GM23338 (cell line): ENCODE results near the gene SPATS2. TPM values are rescaled to one million over a fixed set of nuclear protein-coding genes. Genes with fewer than 3 reads are reported as not detected.

Experiments used
- ATAC-seq: fragments of 200-7000 bp; cut with Tn5 transposase; 3 replicates; pipeline ENCODE4 v1.9.1; 2020
- DNase-seq: peaks from one replicate; pipeline ENCODE4 v3.0.0-alpha.2; 2015; ENCODE audit warnings: low spot score
- H2AFZ ChIP-seq: fragments of 200-600 bp; sonication (generic); 2 replicates; pipeline ENCODE4 v1.8.0; 2016; ENCODE audit warnings: antibody characterized with exemption, mild to moderate bottlenecking, moderate library complexity
- H3F3A ChIP-seq: fragments of 200-600 bp; sonication (generic); replicated peaks from 2 replicates; pipeline ENCODE4 v1.8.0; 2017; ENCODE audit warnings: antibody characterized with exemption, mixed run types, low read depth
- H3K27ac ChIP-seq: fragments of 200-600 bp; sonication (generic); 2 replicates; pipeline ENCODE4 v1.6.1; 2016; ENCODE audit warnings: low read depth
- H3K27me3 ChIP-seq: fragments of 200-600 bp; sonication (generic); 2 replicates; pipeline ENCODE4 v1.8.0; 2016; ENCODE audit warnings: mild to moderate bottlenecking, mixed run types, moderate library complexity; ENCODE audit not compliant: insufficient read depth
- H3K36me3 ChIP-seq: fragments of 200-600 bp; sonication (generic); 2 replicates; pipeline ENCODE4 v1.8.0; 2016; ENCODE audit warnings: mild to moderate bottlenecking; ENCODE audit not compliant: insufficient read depth
- H3K4me1 ChIP-seq: fragments of 200-600 bp; sonication (generic); 2 replicates; pipeline ENCODE4 v1.8.0; 2016; ENCODE audit warnings: mild to moderate bottlenecking, moderate library complexity; ENCODE audit not compliant: insufficient read depth
- H3K4me2 ChIP-seq: fragments of 200-600 bp; sonication (generic); 2 replicates; pipeline ENCODE4 v1.7.1; 2017; ENCODE audit warnings: mixed run types
- H3K4me3 ChIP-seq: fragments of 200-600 bp; sonication (generic); 2 replicates; pipeline ENCODE4 v1.6.1; 2016; ENCODE audit warnings: mixed run types
- H3K79me2 ChIP-seq: fragments of 200-600 bp; sonication (generic); replicated peaks from 2 replicates; pipeline ENCODE4 v1.8.0; 2017; ENCODE audit warnings: mild to moderate bottlenecking; ENCODE audit not compliant: insufficient read depth
- H3K9me2 ChIP-seq: fragments of 200-600 bp; sonication (generic); 2 replicates; pipeline ENCODE4 v1.8.0; 2017; ENCODE audit not compliant: insufficient read depth
- H4K20me1 ChIP-seq: fragments of 200-600 bp; sonication (generic); replicated peaks from 2 replicates; pipeline ENCODE4 v1.8.0; 2017; ENCODE audit warnings: mild to moderate bottlenecking; ENCODE audit not compliant: insufficient read depth
- H3K27ac Mint-ChIP-seq: 2 replicates; pipeline ENCODE4 v1.8.0; 2020; ENCODE audit warnings: inconsistent platforms, mild to moderate bottlenecking, moderate library complexity, mixed read lengths
- H3K27me3 Mint-ChIP-seq: 3 replicates; pipeline ENCODE4 v1.8.0; 2022; ENCODE audit warnings: low read depth, mild to moderate bottlenecking, moderate library complexity, mixed read lengths, inconsistent platforms; ENCODE audit not compliant: insufficient read depth, poor library complexity
- H3K36me3 Mint-ChIP-seq: 3 replicates; pipeline ENCODE4 v1.8.0; 2021; ENCODE audit warnings: low read depth, mild to moderate bottlenecking, inconsistent platforms, moderate library complexity, mixed read lengths
- H3K4me1 Mint-ChIP-seq: 3 replicates; pipeline ENCODE4 v1.8.0; 2020; ENCODE audit warnings: mild to moderate bottlenecking, inconsistent platforms, mixed read lengths
- H3K4me3 Mint-ChIP-seq: 3 replicates; pipeline ENCODE4 v1.8.0; 2021; ENCODE audit warnings: moderate library complexity, mild to moderate bottlenecking, inconsistent platforms, mixed read lengths
- H3K9me3 Mint-ChIP-seq: 3 replicates; pipeline ENCODE4 v1.8.0; 2020; ENCODE audit warnings: moderate library complexity, mild to moderate bottlenecking, inconsistent platforms, mixed read lengths
- CTCF ChIP-seq, 2 experiments: fragments of 200-600 bp in 1 of 2; sonication (generic) in 1 of 2; conservative IDR thresholded peaks; 2 replicates each; pipeline versions ENCODE4 v1.5.1 to v1.6.1; 2016 to 2017; ENCODE audit warnings: antibody characterized with exemption in 2 of 2, low read depth in 2 of 2, mild to moderate bottlenecking in 2 of 2, moderate library complexity in 1 of 2
- ETS1 ChIP-seq: IDR thresholded peaks from 2 replicates; pipeline ENCODE4 v1.6.1; 2016; ENCODE audit warnings: antibody characterized with exemption
- EZH2 ChIP-seq: fragments of 200-600 bp; sonication (generic); IDR thresholded peaks from one replicate; pipeline ENCODE4 v1.8.0; 2017; ENCODE audit warnings: antibody characterized with exemption, mild to moderate bottlenecking, low read depth; ENCODE audit not compliant: unreplicated experiment
- EZH2phosphoT487 ChIP-seq: fragments of 200-600 bp; sonication (generic); IDR thresholded peaks from one replicate; pipeline ENCODE4 v1.8.1; 2018; ENCODE audit warnings: antibody characterized with exemption; ENCODE audit not compliant: unreplicated experiment
- NANOG ChIP-seq: IDR thresholded peaks from 2 replicates; pipeline ENCODE4 v1.6.1; 2016; ENCODE audit warnings: antibody characterized with exemption, borderline replicate concordance
- POLR2AphosphoS5 ChIP-seq: IDR thresholded peaks from 2 replicates; pipeline ENCODE4 v1.6.1; 2016; ENCODE audit warnings: antibody characterized with exemption, low read depth
- REST ChIP-seq: IDR thresholded peaks from one replicate; pipeline ENCODE4 v1.6.1; 2018; ENCODE audit warnings: antibody characterized with exemption; ENCODE audit not compliant: unreplicated experiment
- ZNF114 ChIP-seq: fragments of 250-450 bp; sonication (Bioruptor Pico); IDR thresholded peaks from 2 replicates; pipeline ENCODE4 v1.5.0; 2020; ENCODE audit warnings: mild to moderate bottlenecking, moderate library complexity
- ZNF331 ChIP-seq: fragments of 250-450 bp; sonication (Bioruptor Pico); IDR thresholded peaks from 2 replicates; pipeline ENCODE4 v1.5.0; 2020; ENCODE audit warnings: low read depth, mild to moderate bottlenecking, moderate library complexity
- ZNF462 ChIP-seq: fragments of 250-450 bp; sonication (Bioruptor Pico); IDR thresholded peaks from 2 replicates; pipeline ENCODE4 v1.5.0; 2020; ENCODE audit warnings: mild to moderate bottlenecking, moderate library complexity
- polyA plus RNA-seq: library from polyadenylated mRNA; unstranded; fragments of >200 nt; fragmentation: Nextera tagmentation; extraction: Ambion mirVana; gene quantifications from 2 replicates; pipeline ENCODE4 v1.2.1, GENCODE V29; 2016
- total RNA-seq: library from RNA; depleted of rRNA; stranded (reverse); fragments of >200 nt; shearing (Covaris generic); gene quantifications from 2 replicates; pipeline ENCODE4 v1.2.3, GENCODE V29; 2014

The SPATS2 gene
- total and polyA plus RNA-seq, 2 experiments from 2014 or later, result 20.6 to 61.0 TPM

- TF ChIP-seq ZNF462, result no peak
- TF ChIP-seq ETS1, result no peak
Measured at GRCh38 chr12:49428793-49429192, 61.5 kb downstream of the SPATS2 start (continued).

- Histone ChIP-seq H2AFZ (no peak overlapping the region), H3K27ac (no peak overlapping the region), H4K20me1 (no peaks in the 10 kb centered on the region; the same call in 1 of the 2 replicates), H3F3A (no peaks in the 10 kb centered on the region), H3K36me3 (no peaks in the 10 kb centered on the region), H3K9me2 (no peaks in the 10 kb centered on the region), H3K4me3 (no peak overlapping the region), H3K27me3 (no peaks in the 10 kb centered on the region), H3K79me2 (0 out of 2 replicates have a peak, but pooled peaks cover 9% of the 10 kb centered on the region), H3K4me2 (no peak overlapping the region), H3K4me1 (peaks cover 7% of the 10 kb centered on the region; the same call in 1 of the 2 replicates)
- Mint-ChIP-seq H3K9me3 (peaks cover 4% of the 10 kb centered on the region; the same call in 2 of the 3 replicates), H3K4me3 (no peak overlapping the region), H3K36me3 (peaks cover 2% of the 10 kb centered on the region; the same call in 1 of the 3 replicates), H3K4me1 (peaks cover 9% of the 10 kb centered on the region; the same call in 2 of the 3 replicates), H3K27me3 (peaks cover 5% of the 10 kb centered on the region), H3K27ac (no peak overlapping the region)
- DNase-seq (no peak), ATAC-seq (no peak)
- no peak for TF ChIP-seq CTCF (conservative IDR thresholded peaks at IDR 0.05; ENCODE audit: low read depth in 2 of 2)
- no peak for TF ChIP-seq REST
- TF ChIP-seq POLR2AphosphoS5, result no peak
- TF ChIP-seq EZH2, result no peak
- no peak for TF ChIP-seq NANOG
- no peak for TF ChIP-seq EZH2phosphoT487
- no peak for TF ChIP-seq ETS1
- no peak for TF ChIP-seq ZNF331
- TF ChIP-seq ZNF114 (CRISPR knock-in tag), result no peak
Measured at GRCh38 chr12:49432616-49433015, 65.4 kb downstream of the SPATS2 start.
